ENCODE results near the gene TRANK1.

DNA sequence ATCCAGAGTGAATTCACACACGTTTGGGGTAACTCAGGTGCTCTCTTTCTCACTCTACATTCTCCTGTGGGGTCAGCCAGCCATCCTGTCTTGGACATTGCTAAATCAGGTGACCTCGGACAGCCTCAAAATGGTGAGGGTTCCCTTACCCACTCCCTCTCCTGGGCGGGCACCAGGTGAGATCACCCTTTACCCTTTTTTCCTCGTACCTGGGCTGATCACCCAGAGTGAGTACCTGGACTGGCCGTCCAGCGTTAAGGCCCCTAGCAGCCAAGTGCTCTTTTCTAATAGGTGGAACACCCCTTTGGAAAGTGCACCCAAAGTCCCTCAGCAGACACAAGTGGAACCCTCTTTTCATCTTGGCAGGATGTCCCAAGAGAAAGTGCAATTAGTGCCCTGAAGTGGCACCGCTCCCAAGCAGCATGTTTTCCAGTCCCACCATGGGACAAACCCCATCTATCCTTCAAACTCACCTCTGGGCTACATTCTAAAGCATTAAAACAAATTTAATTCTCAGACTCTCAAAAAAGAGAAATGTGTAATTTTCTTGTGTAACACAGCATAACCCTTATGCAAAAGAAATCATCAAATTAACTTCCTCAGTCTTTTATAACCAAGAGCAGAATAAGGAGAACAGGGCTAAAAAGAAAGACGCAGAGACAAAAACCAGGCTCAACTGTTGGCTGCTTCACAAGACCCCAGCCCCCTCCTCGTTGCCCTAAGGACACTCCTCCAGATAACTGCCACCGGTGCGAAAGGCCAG lies 20.7 kb downstream of the TRANK1 start:
- TF ChIP-seq, protein P1, sequence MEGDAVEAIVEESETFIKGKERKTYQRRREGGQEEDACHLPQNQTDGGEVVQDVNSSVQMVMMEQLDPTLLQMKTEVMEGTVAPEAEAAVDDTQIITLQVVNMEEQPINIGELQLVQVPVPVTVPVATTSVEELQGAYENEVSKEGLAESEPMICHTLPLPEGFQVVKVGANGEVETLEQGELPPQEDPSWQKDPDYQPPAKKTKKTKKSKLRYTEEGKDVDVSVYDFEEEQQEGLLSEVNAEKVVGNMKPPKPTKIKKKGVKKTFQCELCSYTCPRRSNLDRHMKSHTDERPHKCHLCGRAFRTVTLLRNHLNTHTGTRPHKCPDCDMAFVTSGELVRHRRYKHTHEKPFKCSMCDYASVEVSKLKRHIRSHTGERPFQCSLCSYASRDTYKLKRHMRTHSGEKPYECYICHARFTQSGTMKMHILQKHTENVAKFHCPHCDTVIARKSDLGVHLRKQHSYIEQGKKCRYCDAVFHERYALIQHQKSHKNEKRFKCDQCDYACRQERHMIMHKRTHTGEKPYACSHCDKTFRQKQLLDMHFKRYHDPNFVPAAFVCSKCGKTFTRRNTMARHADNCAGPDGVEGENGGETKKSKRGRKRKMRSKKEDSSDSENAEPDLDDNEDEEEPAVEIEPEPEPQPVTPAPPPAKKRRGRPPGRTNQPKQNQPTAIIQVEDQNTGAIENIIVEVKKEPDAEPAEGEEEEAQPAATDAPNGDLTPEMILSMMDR (conservative IDR thresholded peaks at IDR 0.05; ENCODE audit: low read depth in 2 of 2) = no peak
- TF ChIP-seq EZH2 (IDR thresholded peaks at IDR 0.05; ENCODE audit: low read depth, unreplicated experiment) (no peak), JUNB (IDR thresholded peaks at IDR 0.05; ENCODE audit: unreplicated experiment) (no peak)
